K562 (cell line): ENCODE results near the gene PLP2. TPM values are rescaled to one million over a fixed set of nuclear protein-coding genes. Genes with fewer than 3 reads are reported as not detected.

ENCODE experiments used
- ATAC-seq: fragments of 200-7000 bp; cut with Tn5 transposase; 3 replicates; pipeline ENCODE4 v1.9.1; 2020; ENCODE audit warnings: moderate library complexity
- BruUV-seq: library from RNA; stranded (reverse); fragments of 400-500 nt; replicated peaks from 2 replicates; lab custom pipeline; 2021; lab: Mats Ljungman, UMichigan
- CTCF ChIA-PET: fragments of 300-600 bp; formaldehyde crosslinking; extraction: SDS; loops from one replicate; lab custom pipeline; 2021; ENCODE audit warnings: low intra/inter-chr PET ratio; lab: Yijun Ruan, JAX
- POLR2A ChIA-PET: fragments of 300-600, 350-650 bp; sonication (Branson Sonifier 250); formaldehyde crosslinking; extraction: SDS; loops from one replicate; lab custom pipeline; 2021; ENCODE audit warnings: antibody characterized with exemption, inconsistent platforms; lab: Yijun Ruan, JAX
- DNase-seq, 4 experiments: peaks; one replicate each; pipeline versions ENCODE4 v3.0.0 to v3.0.0-alpha.2; 2011 to 2018; ENCODE audit warnings: low spot score in 3 of 4, mixed read lengths in 3 of 4; ENCODE audit errors: extremely low read depth in 1 of 4
- FAIRE-seq: peaks from 2 replicates; lab custom pipeline; 2011; peaks lifted over from hg19 to GRCh38; lab: Jason Lieb, UNC
- H2AFZ ChIP-seq: 2 replicates; pipeline ENCODE4 v1.6.0; 2011; ENCODE audit warnings: low read depth, low read length, control low read depth, inconsistent platforms
- H3K27ac ChIP-seq: fragments of 200-600 bp; 3 replicates; pipeline ENCODE4 v1.8.0; 2011; ENCODE audit warnings: low read depth, mild to moderate bottlenecking, control low read depth, inconsistent platforms, low read length, moderate library complexity, mixed read lengths; ENCODE audit errors: extremely low read depth
- H3K27me3 ChIP-seq, 2 experiments: fragments of 300-600 bp in 1 of 2; 2 replicates in 1 of 2; 3 replicates in 1 of 2; pipeline versions ENCODE4 v1.6.0 to v1.8.0; 2011; ENCODE audit warnings: inconsistent platforms in 2 of 2, low read length in 2 of 2, mild to moderate bottlenecking in 1 of 2, mixed read lengths in 1 of 2, moderate library complexity in 1 of 2; ENCODE audit not compliant: control insufficient read depth in 2 of 2, insufficient read depth in 2 of 2
- H3K36me3 ChIP-seq: fragments of 300-600 bp; 3 replicates; pipeline ENCODE4 v1.8.0; 2011; ENCODE audit warnings: mild to moderate bottlenecking, low read length, inconsistent platforms; ENCODE audit not compliant: control insufficient read depth, insufficient read depth
- H3K4me1 ChIP-seq, 2 experiments: fragments of 200-600 bp in 1 of 2; replicated peaks in 1 of 2; 2 replicates in 1 of 2; 3 replicates in 1 of 2; pipeline versions ENCODE4 v1.5.1 to v1.8.0; 2011; ENCODE audit warnings: inconsistent platforms in 2 of 2, low read length in 2 of 2, mild to moderate bottlenecking in 1 of 2, mixed read lengths in 1 of 2, moderate library complexity in 1 of 2; ENCODE audit not compliant: control insufficient read depth in 2 of 2, insufficient read depth in 2 of 2
- H3K4me2 ChIP-seq: 2 replicates; pipeline ENCODE4 v1.6.1; 2011; ENCODE audit warnings: low read length, control low read depth, inconsistent platforms, mixed read lengths; ENCODE audit not compliant: insufficient read depth
- H3K4me3 ChIP-seq: fragments of 200-600 bp; sonication (generic), shearing (Covaris generic); 2 replicates; pipeline ENCODE4 v1.5.1; 2016; ENCODE audit warnings: control low read depth, inconsistent platforms
- H3K79me2 ChIP-seq: fragments of 200-600 bp; 3 replicates; pipeline ENCODE4 v1.8.0; 2011; ENCODE audit warnings: low read length, inconsistent platforms; ENCODE audit not compliant: control insufficient read depth, insufficient read depth
- H3K9ac ChIP-seq, 2 experiments: 2 replicates each; pipeline versions ENCODE4 v1.6.0 to v1.6.1; 2011; ENCODE audit warnings: low read depth in 2 of 2, low read length in 2 of 2, control low read depth in 1 of 2, inconsistent platforms in 1 of 2, mild to moderate bottlenecking in 1 of 2, mixed read lengths in 1 of 2; ENCODE audit not compliant: insufficient read depth in 1 of 2
- H3K9me1 ChIP-seq: one replicate; pipeline ENCODE4 v1.6.0; 2011; ENCODE audit warnings: inconsistent platforms, mild to moderate bottlenecking, low read length, moderate library complexity; ENCODE audit not compliant: control insufficient read depth, insufficient read depth
- H3K9me3 ChIP-seq: replicated peaks from 2 replicates; pipeline ENCODE4 v1.5.1; 2011; ENCODE audit warnings: low read depth, low read length, inconsistent platforms; ENCODE audit not compliant: control insufficient read depth, insufficient read depth
- H4K20me1 ChIP-seq: replicated peaks from 2 replicates; pipeline ENCODE4 v1.6.1; 2011; ENCODE audit warnings: low read length, inconsistent platforms, mixed read lengths; ENCODE audit not compliant: control insufficient read depth, insufficient read depth
- KLF10 ChIP-seq: fragments of 250-450 bp; sonication (Bioruptor Pico); IDR thresholded peaks from 2 replicates; pipeline ENCODE4 v1.6.1; 2021; ENCODE audit warnings: matching md5 sums
- RBM25 ChIP-seq: fragments of 200-400 bp; formaldehyde crosslinking; IDR thresholded peaks from 2 replicates; pipeline ENCODE4 v1.6.1; 2018; ENCODE audit warnings: low read length, low read depth, moderate library complexity; ENCODE audit not compliant: severe bottlenecking
- THRB ChIP-seq: fragments of 450-650 bp; formaldehyde crosslinking; conservative IDR thresholded peaks from 2 replicates; pipeline ENCODE4 v1.4.0; 2022; ENCODE audit warnings: mild to moderate bottlenecking, missing genetic modification characterization
- ZNF121 ChIP-seq: sonication (generic); formaldehyde crosslinking; conservative IDR thresholded peaks from 2 replicates; pipeline ENCODE4 v1.8.0; 2022; ENCODE audit warnings: missing genetic modification reagents
- ZNF431 ChIP-seq: sonication (generic); formaldehyde crosslinking; IDR thresholded peaks from 2 replicates; pipeline ENCODE4 v1.8.0; 2022; ENCODE audit warnings: mild to moderate bottlenecking, missing genetic modification reagents
- WGBS: fragments of 100-300 bp; shearing (Covaris generic); methylation state at CpG from one replicate; pipeline ENCODE4 v1.1.6; 2016; ENCODE audit warnings: low coverage, mixed read lengths; ENCODE audit not compliant: insufficient coverage; ENCODE audit errors: missing lambda C conversion rate; 5-methylcytosine and 5-hydroxymethylcytosine counted together
- in situ Hi-C: fragments of 300-500 bp; cut with MboI; formaldehyde crosslinking; loops from 4 replicates; pipeline ENCODE4 v1.15.0; 2018; ENCODE audit warnings: inconsistent platforms, mixed read lengths
- intact Hi-C: fragments of 100-400 bp; cut with micrococcal nuclease; formaldehyde crosslinking; loops from 2 replicates; pipeline ENCODE4 v1.14.2; 2022
- polyA plus RNA-seq, 8 experiments: library from polyadenylated mRNA; depleted of rRNA in 4 of 8; stranded (reverse) in 5 of 8; unstranded in 3 of 8; fragments of >200 nt; fragmentation: Nextera tagmentation in 2 of 8; fragmentation: Illumina TruSeq in 1 of 8; extraction: Ambion mirVana in 2 of 8; extraction: Trizol in 1 of 8; gene quantifications; 2 replicates each; pipeline versions ENCODE4 v1.2.1 to v1.2.3, GENCODE V29; 2011 to 2014; ENCODE audit warnings: inconsistent platforms in 1 of 8, missing spikeins in 1 of 8
- total RNA-seq, 7 experiments: library from RNA; depleted of rRNA in 6 of 7; stranded (reverse); fragments of >200 nt in 6 of 7; fragmentation: Illumina TruSeq in 2 of 7; extraction: Trizol in 2 of 7; gene quantifications; 2 replicates each; pipeline versions ENCODE4 v1.2.1 to v1.2.3, GENCODE V29; 2011 to 2021; ENCODE audit warnings: low replicate concordance in 1 of 7
- TF ChIP-seq, protein P1 (sequence below), 3 experiments: fragments of 200-800 bp in 1 of 3; sonication (Bioruptor generic) in 1 of 3; sonication (generic) in 1 of 3; formaldehyde crosslinking in 1 of 3; IDR thresholded peaks; 2 replicates each; pipeline versions ENCODE4 v1.6.1 to v1.8.0; 2016 to 2022; ENCODE audit warnings: mild to moderate bottlenecking in 2 of 3, missing compliant biosample characterization in 2 of 3, missing genetic modification characterization in 2 of 3, missing genetic modification reagents in 1 of 3
- TF ChIP-seq, protein P2 (sequence below), 2 experiments: fragments of 200-800 bp in 1 of 2; sonication (Bioruptor generic) in 1 of 2; sonication (generic) in 1 of 2; formaldehyde crosslinking in 1 of 2; IDR thresholded peaks in 1 of 2; conservative IDR thresholded peaks in 1 of 2; 2 replicates each; pipeline versions ENCODE4 v1.5.0 to v1.6.1; 2016 to 2020; ENCODE audit warnings: missing compliant biosample characterization in 1 of 2, missing genetic modification characterization in 1 of 2, missing genetic modification reagents in 1 of 2

The PLP2 gene
- total and polyA plus RNA-seq, 9 of the 15 experiments (the other 6 are each of a cell fraction or from before 2014, with no cell fraction given), result 34.7 to 236 (median 112) TPM

GRCh38 chrX:49157194-49157593 lies 14.5 kb upstream of the PLP2 start (continued):
- TF ChIP-seq, protein P1, sequence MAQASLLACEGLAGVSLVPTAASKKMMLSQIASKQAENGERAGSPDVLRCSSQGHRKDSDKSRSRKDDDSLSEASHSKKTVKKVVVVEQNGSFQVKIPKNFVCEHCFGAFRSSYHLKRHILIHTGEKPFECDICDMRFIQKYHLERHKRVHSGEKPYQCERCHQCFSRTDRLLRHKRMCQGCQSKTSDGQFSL (CRISPR knock-in tag; IDR thresholded peaks at IDR 0.05), result no peak
- TF ChIP-seq, protein P1 (tag; IDR thresholded peaks at IDR 0.05), result no peak
- TF ChIP-seq ZNF431, result no peak
- no peak for TF ChIP-seq KLF10 (CRISPR knock-in tag)

- FAIRE-seq, result no peak
- H3K36me3 ChIP-seq, result no peaks in the 10 kb centered on the region
- intact Hi-C loops, result no loop called here
- in situ Hi-C loops, result no loop called here
- no peak overlapping the region for H3K27ac ChIP-seq
- no TSS peak for BruUV-seq
- 94% methylated on average over 2 of the region's 2 CpGs for WGBS
- H3K4me3 ChIP-seq, result no peak overlapping the region
- TF ChIP-seq, protein P2, sequence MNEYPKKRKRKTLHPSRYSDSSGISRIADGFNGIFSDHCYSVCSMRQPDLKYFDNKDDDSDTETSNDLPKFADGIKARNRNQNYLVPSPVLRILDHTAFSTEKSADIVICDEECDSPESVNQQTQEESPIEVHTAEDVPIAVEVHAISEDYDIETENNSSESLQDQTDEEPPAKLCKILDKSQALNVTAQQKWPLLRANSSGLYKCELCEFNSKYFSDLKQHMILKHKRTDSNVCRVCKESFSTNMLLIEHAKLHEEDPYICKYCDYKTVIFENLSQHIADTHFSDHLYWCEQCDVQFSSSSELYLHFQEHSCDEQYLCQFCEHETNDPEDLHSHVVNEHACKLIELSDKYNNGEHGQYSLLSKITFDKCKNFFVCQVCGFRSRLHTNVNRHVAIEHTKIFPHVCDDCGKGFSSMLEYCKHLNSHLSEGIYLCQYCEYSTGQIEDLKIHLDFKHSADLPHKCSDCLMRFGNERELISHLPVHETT (CRISPR knock-in tag; conservative IDR thresholded peaks at IDR 0.05 in 1 of 2, IDR thresholded peaks at IDR 0.05 in 1 of 2), result no peak
- TF ChIP-seq ZNF121 (CRISPR knock-in tag) (peak; percentile 85), RBM25 (peak; percentile 68), THRB (CRISPR knock-in tag) (no peak)
- TF ChIP-seq, all 486 proteins: peak for 2
- CTCF ChIA-PET, result no interaction called here
- POLR2A ChIA-PET, result interaction anchor here (1.1 kb wide), 1 partner anchor 41 kb away, joined by 3 read pairs; no protein-coding TSS in a partner anchor
- Histone ChIP-seq H3K9me1 (no peaks in the 10 kb centered on the region), H3K79me2 (peaks cover 8% of the 10 kb centered on the region; the same call in 1 of the 3 replicates), H3K4me1 (peaks cover 17 to 54% of the 10 kb centered on the region in 2 experiments; a peak in 4 of 5 replicates), H4K20me1 (no peaks in the 10 kb centered on the region), H3K27me3 (no peaks in the 10 kb centered on the region), H3K9ac (no peak overlapping the region), H3K9me3 (no peaks in the 10 kb centered on the region), H2AFZ (no peak overlapping the region), H3K4me2 (no peak overlapping the region)
- no peak for DNase-seq
- no peak for ATAC-seq
These were observed 10.8 kb upstream of the PLP2 start for GRCh38 chrX:49160908-49161307.
